IMR-90 (cell line): Measurements from ENCODE around the gene TCF7L1. TPM values are rescaled to one million over a fixed set of nuclear protein-coding genes. Genes with fewer than 3 reads are reported as not detected.
A peak's percentile ranks its signal among the peaks of the same experiment; 100 is the strongest.

Experiments
- ATAC-seq: fragments of 200-7000 bp; cut with Tn5 transposase; 2 replicates; pipeline ENCODE4 v1.9.1; 2020; ENCODE audit warnings: low read depth, mild to moderate bottlenecking, moderate library complexity
- BruUV-seq: library from RNA; stranded (reverse); fragments of 400-500 nt; replicated peaks from 2 replicates; lab custom pipeline; 2021; lab: Mats Ljungman, UMichigan
- CTCF ChIA-PET: fragments of 300-600 bp; formaldehyde crosslinking; extraction: SDS; loops from one replicate; lab custom pipeline; 2021; ENCODE audit warnings: antibody characterized with exemption; lab: Yijun Ruan, JAX
- POLR2A ChIA-PET: fragments of 300-600 bp; sonication (Branson Sonifier 250); formaldehyde crosslinking; loops from one replicate; lab custom pipeline; 2022; ENCODE audit warnings: antibody characterized with exemption; ENCODE audit not compliant: unreplicated experiment; lab: Charles Lee
- DNase-seq: peaks from one replicate; pipeline ENCODE4 v3.0.0; 2013
- H2AFZ ChIP-seq: replicated peaks from 2 replicates; pipeline ENCODE3; 2013; ENCODE audit warnings: low read length, mild to moderate bottlenecking; ENCODE audit not compliant: poor library complexity
- H2AK5ac ChIP-seq: 2 replicates; pipeline ENCODE4 v1.6.1; 2013; ENCODE audit warnings: low read depth, low read length, inconsistent platforms
- H2AK9ac ChIP-seq: replicated peaks from 2 replicates; pipeline ENCODE3; 2013; ENCODE audit warnings: mild to moderate bottlenecking, low read depth, low read length, moderate library complexity; ENCODE audit not compliant: poor library complexity
- H2BK120ac ChIP-seq: 2 replicates; pipeline ENCODE4 v1.6.1; 2013; ENCODE audit warnings: low read depth, low read length, inconsistent platforms
- H2BK15ac ChIP-seq: 3 replicates; pipeline ENCODE4 v1.6.1; 2013; ENCODE audit warnings: low read depth, low read length, inconsistent platforms
- H2BK20ac ChIP-seq: 2 replicates; pipeline ENCODE4 v1.6.1; 2013; ENCODE audit warnings: low read depth, mild to moderate bottlenecking, inconsistent platforms, low read length, moderate library complexity
- H2BK5ac ChIP-seq: 2 replicates; pipeline ENCODE4 v1.6.1; 2013; ENCODE audit warnings: mild to moderate bottlenecking, low read depth, low read length, inconsistent platforms; ENCODE audit not compliant: poor library complexity, severe bottlenecking
- H3K14ac ChIP-seq: replicated peaks from 2 replicates; pipeline ENCODE4 v1.6.1; 2013; ENCODE audit warnings: low read depth, low read length, inconsistent platforms
- H3K18ac ChIP-seq: 2 replicates; pipeline ENCODE4 v1.6.1; 2013; ENCODE audit warnings: low read depth, low read length, control low read depth
- H3K23ac ChIP-seq: 2 replicates; pipeline ENCODE4 v1.6.1; 2013; ENCODE audit warnings: low read depth, low read length, inconsistent platforms
- H3K27ac ChIP-seq: 2 replicates; pipeline ENCODE4 v1.5.1; 2013; ENCODE audit warnings: mild to moderate bottlenecking, control low read depth, low read length; ENCODE audit not compliant: insufficient read depth
- H3K27me3 ChIP-seq: 2 replicates; pipeline ENCODE4 v1.6.1; 2013; ENCODE audit warnings: low read length; ENCODE audit not compliant: control insufficient read depth, insufficient read depth
- H3K36me3 ChIP-seq: 2 replicates; pipeline ENCODE4 v1.6.1; 2013; ENCODE audit warnings: low read length, mixed read lengths; ENCODE audit not compliant: control insufficient read depth, insufficient read depth
- H3K4ac ChIP-seq: 2 replicates; pipeline ENCODE4 v1.6.1; 2013; ENCODE audit warnings: low read depth, low read length, inconsistent platforms
- H3K4me1 ChIP-seq: 2 replicates; pipeline ENCODE4 v1.6.1; 2013; ENCODE audit warnings: low read length, mixed read lengths; ENCODE audit not compliant: control insufficient read depth, insufficient read depth
- H3K4me2 ChIP-seq: 2 replicates; pipeline ENCODE4 v1.6.1; 2013; ENCODE audit warnings: low read depth, mild to moderate bottlenecking, control low read depth, low read length, moderate library complexity
- H3K4me3 ChIP-seq: 2 replicates; pipeline ENCODE4 v1.5.1; 2013; ENCODE audit warnings: low read depth, mild to moderate bottlenecking, control low read depth, low read length, moderate library complexity; ENCODE audit not compliant: insufficient read depth
- H3K56ac ChIP-seq: 2 replicates; pipeline ENCODE4 v1.6.1; 2013; ENCODE audit warnings: low read length, inconsistent platforms; ENCODE audit not compliant: insufficient read depth; ENCODE audit errors: extremely low read depth
- H3K79me1 ChIP-seq, 2 experiments: 2 replicates each; pipeline ENCODE4 v1.6.1; 2013; ENCODE audit warnings: low read length in 2 of 2, inconsistent platforms in 1 of 2, low read depth in 1 of 2
- H3K9ac ChIP-seq: 2 replicates; pipeline ENCODE4 v1.6.1; 2013; ENCODE audit warnings: low read depth, low read length, control low read depth
- H3K9me1 ChIP-seq: 2 replicates; pipeline ENCODE4 v1.6.1; 2013; ENCODE audit warnings: low read length, inconsistent platforms; ENCODE audit not compliant: insufficient read depth
- H3K9me3 ChIP-seq: 2 replicates; pipeline ENCODE4 v1.6.1; 2013; ENCODE audit warnings: low read length; ENCODE audit not compliant: control insufficient read depth, insufficient read depth
- H4K20me1 ChIP-seq: 2 replicates; pipeline ENCODE4 v1.6.1; 2013; ENCODE audit warnings: low read length, inconsistent platforms; ENCODE audit not compliant: insufficient read depth
- H4K5ac ChIP-seq: 2 replicates; pipeline ENCODE4 v1.6.1; 2013; ENCODE audit warnings: mild to moderate bottlenecking, low read depth, low read length, control low read depth
- H4K8ac ChIP-seq, 2 experiments: 2 replicates each; pipeline ENCODE4 v1.6.1; 2013; ENCODE audit warnings: low read depth in 2 of 2, low read length in 2 of 2, control low read depth in 1 of 2, inconsistent platforms in 1 of 2
- H4K91ac ChIP-seq: 2 replicates; pipeline ENCODE4 v1.6.1; 2013; ENCODE audit warnings: low read depth, low read length, inconsistent platforms; ENCODE audit not compliant: insufficient read depth
- BHLHE40 ChIP-seq: fragments of 150-350 bp; IDR thresholded peaks from 2 replicates; pipeline ENCODE4 v1.6.1; 2016; ENCODE audit warnings: mild to moderate bottlenecking, low read depth, low read length
- CEBPB ChIP-seq: IDR thresholded peaks from 2 replicates; pipeline ENCODE4 v1.6.1; 2012; ENCODE audit warnings: low read depth, low read length, improper control_type of control experiment
- FOS ChIP-seq: fragments of 150-350 bp; IDR thresholded peaks from 2 replicates; pipeline ENCODE4 v1.6.1; 2016; ENCODE audit warnings: low read depth, low read length
- MAFK ChIP-seq: IDR thresholded peaks from 2 replicates; pipeline ENCODE4 v1.6.1; 2012; ENCODE audit warnings: low read depth, low read length, improper control_type of control experiment
- MAZ ChIP-seq: IDR thresholded peaks from 2 replicates; pipeline ENCODE4 v1.6.1; 2012; ENCODE audit warnings: low read depth, mild to moderate bottlenecking, low read length, improper control_type of control experiment, moderate library complexity, borderline replicate concordance
- NFE2L2 ChIP-seq: fragments of 150-350 bp; IDR thresholded peaks from 2 replicates; pipeline ENCODE4 v1.6.1; 2016; ENCODE audit warnings: low read depth, mild to moderate bottlenecking, low read length
- POLR2A ChIP-seq: IDR thresholded peaks from 2 replicates; pipeline ENCODE4 v1.6.1; 2012; ENCODE audit warnings: mild to moderate bottlenecking, low read depth, low read length
- RAD21 ChIP-seq: IDR thresholded peaks from 2 replicates; pipeline ENCODE4 v1.6.1; 2012; ENCODE audit warnings: low read length, improper control_type of control experiment
- RCOR1 ChIP-seq: IDR thresholded peaks from 2 replicates; pipeline ENCODE4 v1.6.1; 2012; ENCODE audit warnings: mild to moderate bottlenecking, low read length, improper control_type of control experiment; ENCODE audit not compliant: insufficient replicate concordance
- RFX5 ChIP-seq: IDR thresholded peaks from 2 replicates; pipeline ENCODE4 v1.8.0; 2012; ENCODE audit warnings: low read depth, mild to moderate bottlenecking, low read length, moderate library complexity
- SMC3 ChIP-seq: fragments of 150-350 bp; IDR thresholded peaks from 2 replicates; pipeline ENCODE4 v1.6.1; 2016; ENCODE audit warnings: low read depth, mild to moderate bottlenecking, antibody characterized with exemption, low read length, moderate library complexity
- WGBS, 2 experiments: methylation state at CpG; one replicate each; pipeline versions ENCODE4 v1.1.5 to v1.1.7; 2013; ENCODE audit warnings: missing lambda C conversion rate in 2 of 2; ENCODE audit not compliant: insufficient read length in 1 of 2; ENCODE audit errors: extremely low coverage in 2 of 2; 5-methylcytosine and 5-hydroxymethylcytosine counted together
- dilution Hi-C: fragments of 300-500 bp; cut with HindIII; formaldehyde crosslinking; loops from one replicate; pipeline ENCODE4 v1.14.3; 2018; ENCODE audit warnings: low sequenced_read_pairs; ENCODE audit not compliant: unreplicated experiment
- in situ Hi-C: fragments of 300-500 bp; cut with MboI; formaldehyde crosslinking; loops from 3 replicates; pipeline ENCODE4 v1.14.3; 2019; ENCODE audit warnings: low sequenced_read_pairs, inconsistent platforms, mixed read lengths
- intact Hi-C: fragments of 100-400 bp; cut with micrococcal nuclease; formaldehyde crosslinking; loops from 2 replicates; pipeline ENCODE4 v1.10.0; 2022
- polyA plus RNA-seq, 3 experiments: library from polyadenylated mRNA; depleted of rRNA; stranded (reverse); fragments of >200 nt; gene quantifications; 2 replicates each; pipeline ENCODE4 v1.2.3, GENCODE V29; 2012; ENCODE audit warnings: low replicate concordance in 1 of 3
- total RNA-seq: library from RNA; depleted of rRNA; stranded (reverse); fragments of >200 nt; gene quantifications from 2 replicates; pipeline ENCODE4 v1.2.3, GENCODE V29; 2012
- TF ChIP-seq, protein P1 (sequence below): conservative IDR thresholded peaks from 2 replicates; pipeline ENCODE4 v1.5.1; 2012; ENCODE audit warnings: mild to moderate bottlenecking, low read depth, low read length, improper control_type of control experiment
- TF ChIP-seq, protein P2 (sequence below): fragments of 150-350 bp; IDR thresholded peaks from 2 replicates; pipeline ENCODE4 v1.6.1; 2017; ENCODE audit warnings: mild to moderate bottlenecking, antibody characterized with exemption, low read length, low read depth
- TF ChIP-seq, protein P3 (sequence below): fragments of 150-350 bp; IDR thresholded peaks from 2 replicates; pipeline ENCODE4 v1.6.1; 2016; ENCODE audit warnings: low read depth, mild to moderate bottlenecking, low read length, moderate library complexity, borderline replicate concordance

The TCF7L1 gene
- total and polyA plus RNA-seq, 2 of the 4 experiments (the other 2 are of a cell fraction) = 0.72 to 11.1 TPM

DNA sequence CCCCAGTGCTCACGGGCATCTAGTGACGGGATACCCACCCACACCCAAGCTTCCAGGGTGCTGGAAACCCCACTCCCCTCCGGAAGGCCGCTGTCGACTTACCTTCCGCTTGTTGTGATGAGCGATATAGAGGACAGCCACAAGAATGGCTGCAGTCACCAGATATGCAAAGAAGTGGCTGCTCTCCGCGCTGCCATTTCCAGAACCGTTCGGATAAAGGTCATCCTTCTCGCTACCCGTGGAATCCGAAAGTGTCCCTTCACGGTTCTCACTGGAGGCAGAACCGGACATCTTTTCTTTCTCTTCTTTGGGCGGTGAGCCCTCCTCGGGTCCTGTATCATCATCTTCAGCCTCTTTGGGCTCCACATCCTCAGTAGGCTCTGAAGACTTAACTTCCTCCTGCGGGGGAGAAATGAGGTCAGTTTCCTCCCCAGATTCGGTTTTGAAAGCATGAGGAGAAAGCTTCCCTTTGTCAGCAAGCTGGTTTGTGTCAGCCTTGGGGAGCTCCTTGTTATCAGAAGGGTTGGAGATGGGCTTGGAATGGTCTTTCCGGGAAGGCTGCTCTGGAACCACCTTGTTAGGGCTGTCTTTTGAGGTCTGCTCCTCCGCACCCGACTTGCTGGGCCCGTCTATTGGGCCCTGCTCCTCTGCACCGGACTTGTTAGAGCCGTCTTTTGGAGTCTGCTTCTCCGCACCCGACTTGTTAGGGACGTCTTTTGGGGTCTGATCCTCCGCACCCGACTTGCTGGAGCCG lies 193.4 kb downstream of the TCF7L1 start:
- peak overlapping the region; percentile 91 for H3K23ac ChIP-seq
- ATAC-seq = no peak
- peak overlapping the region; percentile 100 for H3K4me2 ChIP-seq
- peak overlapping the region; percentile 77 for H3K27ac ChIP-seq
- H3K4me1 ChIP-seq = peaks cover 7% of the 10 kb centered on the region
- H2BK15ac ChIP-seq = no peak overlapping the region
- WGBS, 2 experiments = 34% methylated on average over 10 of the region's 32 CpGs; no CpG with 5 or more reads in 1 of the 2 experiments
- H3K4ac ChIP-seq = peak overlapping the region; percentile 90
- H4K91ac ChIP-seq = no peak overlapping the region; the same call in 1 of the 2 replicates
- peak overlapping the region; percentile 47; the same call in 1 of the 2 replicates for H4K5ac ChIP-seq
- H3K9ac ChIP-seq = peak overlapping the region; percentile 69
- H2AK9ac ChIP-seq = peak overlapping the region; percentile 53
- H2BK120ac ChIP-seq = no peak overlapping the region
- in situ Hi-C loops (no loop called here), intact Hi-C loops (loop anchor here (1.0 to 5.0 kb wide), 2 partner anchors 28 to 226 kb away; partner anchors contain the start of genes ELMOD3 and RETSAT), dilution Hi-C loops (no loop called here)
- no peak overlapping the region for H3K18ac ChIP-seq
- no peak overlapping the region for H3K56ac ChIP-seq
- peak overlapping the region; percentile 52 for H2AK5ac ChIP-seq
- no peak overlapping the region for H2AFZ ChIP-seq
- peaks cover 39% of the 10 kb centered on the region for H3K36me3 ChIP-seq
- H3K79me1 ChIP-seq = peaks cover 3 to 64% of the 10 kb centered on the region in 2 experiments
- peaks cover 44% of the 10 kb centered on the region for H4K20me1 ChIP-seq
- peak; percentile 43 for DNase-seq
- peak overlapping the region; percentile 11 for H2BK5ac ChIP-seq
- H3K9me3 ChIP-seq = no peaks in the 10 kb centered on the region
- BruUV-seq = no TSS peak
- CTCF ChIA-PET = interaction anchor here (0.6 kb wide), 1 partner anchor 864 kb away, joined by 3 read pairs; no protein-coding TSS in a partner anchor
- H3K4me3 ChIP-seq = peak overlapping the region; percentile 57
- H3K9me1 ChIP-seq = peaks cover 8% of the 10 kb centered on the region
- H4K8ac ChIP-seq = no peak overlapping the region
- no peak overlapping the region for H2BK20ac ChIP-seq
- peak overlapping the region; percentile 94; the same call in 1 of the 2 replicates for H3K14ac ChIP-seq
- POLR2A ChIA-PET = no interaction called here
- no peaks in the 10 kb centered on the region for H3K27me3 ChIP-seq
- TF ChIP-seq, protein P1, sequence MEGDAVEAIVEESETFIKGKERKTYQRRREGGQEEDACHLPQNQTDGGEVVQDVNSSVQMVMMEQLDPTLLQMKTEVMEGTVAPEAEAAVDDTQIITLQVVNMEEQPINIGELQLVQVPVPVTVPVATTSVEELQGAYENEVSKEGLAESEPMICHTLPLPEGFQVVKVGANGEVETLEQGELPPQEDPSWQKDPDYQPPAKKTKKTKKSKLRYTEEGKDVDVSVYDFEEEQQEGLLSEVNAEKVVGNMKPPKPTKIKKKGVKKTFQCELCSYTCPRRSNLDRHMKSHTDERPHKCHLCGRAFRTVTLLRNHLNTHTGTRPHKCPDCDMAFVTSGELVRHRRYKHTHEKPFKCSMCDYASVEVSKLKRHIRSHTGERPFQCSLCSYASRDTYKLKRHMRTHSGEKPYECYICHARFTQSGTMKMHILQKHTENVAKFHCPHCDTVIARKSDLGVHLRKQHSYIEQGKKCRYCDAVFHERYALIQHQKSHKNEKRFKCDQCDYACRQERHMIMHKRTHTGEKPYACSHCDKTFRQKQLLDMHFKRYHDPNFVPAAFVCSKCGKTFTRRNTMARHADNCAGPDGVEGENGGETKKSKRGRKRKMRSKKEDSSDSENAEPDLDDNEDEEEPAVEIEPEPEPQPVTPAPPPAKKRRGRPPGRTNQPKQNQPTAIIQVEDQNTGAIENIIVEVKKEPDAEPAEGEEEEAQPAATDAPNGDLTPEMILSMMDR = no peak
- TF ChIP-seq, protein P2, sequence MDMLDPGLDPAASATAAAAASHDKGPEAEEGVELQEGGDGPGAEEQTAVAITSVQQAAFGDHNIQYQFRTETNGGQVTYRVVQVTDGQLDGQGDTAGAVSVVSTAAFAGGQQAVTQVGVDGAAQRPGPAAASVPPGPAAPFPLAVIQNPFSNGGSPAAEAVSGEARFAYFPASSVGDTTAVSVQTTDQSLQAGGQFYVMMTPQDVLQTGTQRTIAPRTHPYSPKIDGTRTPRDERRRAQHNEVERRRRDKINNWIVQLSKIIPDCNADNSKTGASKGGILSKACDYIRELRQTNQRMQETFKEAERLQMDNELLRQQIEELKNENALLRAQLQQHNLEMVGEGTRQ = no peak
- TF ChIP-seq NFE2L2 = no peak
- no peak for TF ChIP-seq FOS
- TF ChIP-seq SMC3 = no peak
- TF ChIP-seq, protein P3, sequence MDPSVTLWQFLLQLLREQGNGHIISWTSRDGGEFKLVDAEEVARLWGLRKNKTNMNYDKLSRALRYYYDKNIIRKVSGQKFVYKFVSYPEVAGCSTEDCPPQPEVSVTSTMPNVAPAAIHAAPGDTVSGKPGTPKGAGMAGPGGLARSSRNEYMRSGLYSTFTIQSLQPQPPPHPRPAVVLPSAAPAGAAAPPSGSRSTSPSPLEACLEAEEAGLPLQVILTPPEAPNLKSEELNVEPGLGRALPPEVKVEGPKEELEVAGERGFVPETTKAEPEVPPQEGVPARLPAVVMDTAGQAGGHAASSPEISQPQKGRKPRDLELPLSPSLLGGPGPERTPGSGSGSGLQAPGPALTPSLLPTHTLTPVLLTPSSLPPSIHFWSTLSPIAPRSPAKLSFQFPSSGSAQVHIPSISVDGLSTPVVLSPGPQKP = no peak
- no peak for TF ChIP-seq MAFK
- TF ChIP-seq RFX5 = no peak
- TF ChIP-seq CEBPB = no peak
- TF ChIP-seq RAD21 = no peak
- no peak for TF ChIP-seq MAZ
- TF ChIP-seq BHLHE40 = no peak
- no peak for TF ChIP-seq RCOR1
- TF ChIP-seq POLR2A = no peak
